Measurements from ENCODE around the gene STRA8. TPM values are rescaled to one million over a fixed set of nuclear protein-coding genes. Genes with fewer than 3 reads are reported as not detected.

The STRA8 gene
- polyA plus RNA-seq, 1 donor from 2014 or later, result not detected

DNA sequence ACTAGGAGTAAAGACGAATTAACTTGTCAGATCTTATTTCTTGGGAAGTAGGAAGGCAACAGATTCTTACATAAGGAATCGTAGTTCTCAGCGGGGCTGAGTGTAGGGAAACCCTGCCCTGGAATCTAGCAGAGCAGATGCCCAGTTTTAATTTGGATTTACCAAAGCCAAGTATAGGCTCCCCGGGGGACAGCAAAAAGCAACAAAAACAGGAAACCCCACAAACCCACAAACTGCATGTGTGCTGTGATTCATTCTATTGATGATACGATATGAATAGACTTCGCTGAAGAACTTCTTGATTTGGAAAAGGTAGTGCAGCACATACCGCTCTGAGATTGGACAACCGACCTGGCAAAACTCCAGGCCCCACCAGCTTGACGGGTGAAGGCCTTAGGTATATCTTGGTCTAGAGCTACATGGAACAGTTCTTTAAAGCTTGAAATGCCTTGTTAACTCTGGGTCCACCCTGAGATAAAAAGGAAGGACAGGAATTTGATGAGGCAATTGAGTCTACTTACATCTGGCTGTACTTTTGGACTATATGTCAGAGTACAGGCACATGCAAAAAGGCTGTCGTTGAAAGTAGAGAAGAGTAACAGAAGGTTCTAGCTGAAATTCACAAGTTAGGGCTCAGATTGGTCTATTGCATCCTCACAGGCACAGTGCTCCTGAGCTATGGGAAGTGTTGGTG lies 49.1 kb downstream of the STRA8 start:
- no peaks in the 10 kb centered on the region for H3K36me3 ChIP-seq (ENCODE audit: insufficient read depth, low read length)
- no peak overlapping the region for H2AFZ ChIP-seq (ENCODE audit: low read depth, low read length)
- H3K27me3 ChIP-seq (ENCODE audit: insufficient read depth, low read depth, low read length), result no peaks in the 10 kb centered on the region
- no peak overlapping the region for H3K27ac ChIP-seq (ENCODE audit: low read length)
- H3K79me2 ChIP-seq (replicated peaks; ENCODE audit: insufficient read depth, low read length), result no peaks in the 10 kb centered on the region
- H3F3A ChIP-seq (ENCODE audit: insufficient read depth, low read length, poor library complexity, severe bottlenecking), result no peaks in the 10 kb centered on the region
- TF ChIP-seq, protein P1, sequence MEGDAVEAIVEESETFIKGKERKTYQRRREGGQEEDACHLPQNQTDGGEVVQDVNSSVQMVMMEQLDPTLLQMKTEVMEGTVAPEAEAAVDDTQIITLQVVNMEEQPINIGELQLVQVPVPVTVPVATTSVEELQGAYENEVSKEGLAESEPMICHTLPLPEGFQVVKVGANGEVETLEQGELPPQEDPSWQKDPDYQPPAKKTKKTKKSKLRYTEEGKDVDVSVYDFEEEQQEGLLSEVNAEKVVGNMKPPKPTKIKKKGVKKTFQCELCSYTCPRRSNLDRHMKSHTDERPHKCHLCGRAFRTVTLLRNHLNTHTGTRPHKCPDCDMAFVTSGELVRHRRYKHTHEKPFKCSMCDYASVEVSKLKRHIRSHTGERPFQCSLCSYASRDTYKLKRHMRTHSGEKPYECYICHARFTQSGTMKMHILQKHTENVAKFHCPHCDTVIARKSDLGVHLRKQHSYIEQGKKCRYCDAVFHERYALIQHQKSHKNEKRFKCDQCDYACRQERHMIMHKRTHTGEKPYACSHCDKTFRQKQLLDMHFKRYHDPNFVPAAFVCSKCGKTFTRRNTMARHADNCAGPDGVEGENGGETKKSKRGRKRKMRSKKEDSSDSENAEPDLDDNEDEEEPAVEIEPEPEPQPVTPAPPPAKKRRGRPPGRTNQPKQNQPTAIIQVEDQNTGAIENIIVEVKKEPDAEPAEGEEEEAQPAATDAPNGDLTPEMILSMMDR (IDR thresholded peaks at IDR 0.05; ENCODE audit: poor library complexity, severe bottlenecking), result no peak
- TF ChIP-seq RAD21 (conservative IDR thresholded peaks at IDR 0.05) (no peak), POLR2AphosphoS5 (IDR thresholded peaks at IDR 0.05) (no peak), SMC3 (conservative IDR thresholded peaks at IDR 0.05; ENCODE audit: poor library complexity) (no peak), EZH2 (IDR thresholded peaks at IDR 0.05; ENCODE audit: borderline replicate concordance, insufficient read depth, low read length, poor library complexity, severe bottlenecking) (no peak), EP300 (conservative IDR thresholded peaks at IDR 0.05; ENCODE audit: poor library complexity, severe bottlenecking) (no peak), MXI1 (conservative IDR thresholded peaks at IDR 0.05; ENCODE audit: poor library complexity, severe bottlenecking) (no peak), TAF1 (IDR thresholded peaks at IDR 0.05; ENCODE audit: low read depth) (no peak)
- TF ChIP-seq, protein P2, sequence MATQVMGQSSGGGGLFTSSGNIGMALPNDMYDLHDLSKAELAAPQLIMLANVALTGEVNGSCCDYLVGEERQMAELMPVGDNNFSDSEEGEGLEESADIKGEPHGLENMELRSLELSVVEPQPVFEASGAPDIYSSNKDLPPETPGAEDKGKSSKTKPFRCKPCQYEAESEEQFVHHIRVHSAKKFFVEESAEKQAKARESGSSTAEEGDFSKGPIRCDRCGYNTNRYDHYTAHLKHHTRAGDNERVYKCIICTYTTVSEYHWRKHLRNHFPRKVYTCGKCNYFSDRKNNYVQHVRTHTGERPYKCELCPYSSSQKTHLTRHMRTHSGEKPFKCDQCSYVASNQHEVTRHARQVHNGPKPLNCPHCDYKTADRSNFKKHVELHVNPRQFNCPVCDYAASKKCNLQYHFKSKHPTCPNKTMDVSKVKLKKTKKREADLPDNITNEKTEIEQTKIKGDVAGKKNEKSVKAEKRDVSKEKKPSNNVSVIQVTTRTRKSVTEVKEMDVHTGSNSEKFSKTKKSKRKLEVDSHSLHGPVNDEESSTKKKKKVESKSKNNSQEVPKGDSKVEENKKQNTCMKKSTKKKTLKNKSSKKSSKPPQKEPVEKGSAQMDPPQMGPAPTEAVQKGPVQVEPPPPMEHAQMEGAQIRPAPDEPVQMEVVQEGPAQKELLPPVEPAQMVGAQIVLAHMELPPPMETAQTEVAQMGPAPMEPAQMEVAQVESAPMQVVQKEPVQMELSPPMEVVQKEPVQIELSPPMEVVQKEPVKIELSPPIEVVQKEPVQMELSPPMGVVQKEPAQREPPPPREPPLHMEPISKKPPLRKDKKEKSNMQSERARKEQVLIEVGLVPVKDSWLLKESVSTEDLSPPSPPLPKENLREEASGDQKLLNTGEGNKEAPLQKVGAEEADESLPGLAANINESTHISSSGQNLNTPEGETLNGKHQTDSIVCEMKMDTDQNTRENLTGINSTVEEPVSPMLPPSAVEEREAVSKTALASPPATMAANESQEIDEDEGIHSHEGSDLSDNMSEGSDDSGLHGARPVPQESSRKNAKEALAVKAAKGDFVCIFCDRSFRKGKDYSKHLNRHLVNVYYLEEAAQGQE (IDR thresholded peaks at IDR 0.05; ENCODE audit: borderline replicate concordance), result no peak
- H3K9ac ChIP-seq (ENCODE audit: low read length), result no peak overlapping the region
- no peak overlapping the region for H3K4me2 ChIP-seq (ENCODE audit: low read length)
- no peaks in the 10 kb centered on the region for H3K9me2 ChIP-seq (ENCODE audit: insufficient read depth, low read length)
- no peaks in the 10 kb centered on the region for H3K9me3 ChIP-seq (ENCODE audit: low read length)
- H4K20me1 ChIP-seq (ENCODE audit: insufficient read depth), result no peaks in the 10 kb centered on the region
- no peak overlapping the region for H3K4me3 ChIP-seq (ENCODE audit: low read length)

DNA sequence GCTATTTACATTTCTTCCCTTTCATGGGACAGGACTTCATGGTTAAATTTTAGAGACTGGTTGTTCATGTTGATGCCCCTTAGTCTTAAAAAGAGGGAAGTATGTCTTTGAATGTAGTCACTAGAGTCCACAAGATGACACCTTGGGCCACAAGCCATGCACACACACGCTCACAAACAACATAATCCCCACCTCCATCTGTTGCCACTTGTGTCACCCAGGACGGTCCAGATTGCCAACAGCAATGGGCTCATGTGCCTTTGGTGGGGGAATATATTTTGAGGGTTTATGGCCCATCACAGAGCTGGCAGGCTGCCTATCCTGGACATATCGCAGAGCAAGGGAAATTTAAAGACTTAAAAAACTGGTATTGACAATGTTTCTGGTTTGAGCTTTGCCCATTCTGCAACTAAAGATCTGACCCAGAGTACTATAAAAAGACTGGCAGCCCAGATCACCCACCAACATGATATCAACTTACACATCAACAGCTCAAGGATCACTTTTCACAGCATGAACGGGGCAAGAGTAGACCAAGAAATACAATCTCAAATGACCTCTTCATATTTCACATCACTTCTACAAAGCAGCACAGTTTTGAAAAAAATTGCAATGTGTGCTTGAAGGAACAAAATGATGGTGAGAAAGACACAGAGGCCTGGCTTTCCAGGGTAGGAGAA lies 50.5 kb downstream of the STRA8 start:
- Histone ChIP-seq H3K9me2 (ENCODE audit: insufficient read depth, low read length) (no peaks in the 10 kb centered on the region), H3K9ac (ENCODE audit: low read length) (no peak overlapping the region), H3K4me3 (ENCODE audit: low read length) (no peak overlapping the region), H3K27ac (ENCODE audit: low read length) (no peak overlapping the region), H4K20me1 (ENCODE audit: insufficient read depth) (no peaks in the 10 kb centered on the region), H3K9me3 (ENCODE audit: low read length) (no peaks in the 10 kb centered on the region), H3K4me2 (ENCODE audit: low read length) (no peak overlapping the region), H3K27me3 (ENCODE audit: insufficient read depth, low read depth, low read length) (no peaks in the 10 kb centered on the region), H3K79me2 (replicated peaks; ENCODE audit: insufficient read depth, low read length) (no peaks in the 10 kb centered on the region), H2AFZ (ENCODE audit: low read depth, low read length) (no peak overlapping the region), H3K36me3 (ENCODE audit: insufficient read depth, low read length) (no peaks in the 10 kb centered on the region), H3F3A (ENCODE audit: insufficient read depth, low read length, poor library complexity, severe bottlenecking) (no peaks in the 10 kb centered on the region)
- TF ChIP-seq TAF1 (IDR thresholded peaks at IDR 0.05; ENCODE audit: low read depth) (no peak), EP300 (conservative IDR thresholded peaks at IDR 0.05; ENCODE audit: poor library complexity, severe bottlenecking) (no peak), POLR2AphosphoS5 (IDR thresholded peaks at IDR 0.05) (no peak), RAD21 (conservative IDR thresholded peaks at IDR 0.05) (no peak), MXI1 (conservative IDR thresholded peaks at IDR 0.05; ENCODE audit: poor library complexity, severe bottlenecking) (no peak), SMC3 (conservative IDR thresholded peaks at IDR 0.05; ENCODE audit: poor library complexity) (no peak), EZH2 (IDR thresholded peaks at IDR 0.05; ENCODE audit: borderline replicate concordance, insufficient read depth, low read length, poor library complexity, severe bottlenecking) (no peak)
- TF ChIP-seq, protein P1 (IDR thresholded peaks at IDR 0.05; ENCODE audit: poor library complexity, severe bottlenecking), result no peak
- TF ChIP-seq, protein P2 (IDR thresholded peaks at IDR 0.05; ENCODE audit: borderline replicate concordance), result no peak

Data from neural cell (in vitro differentiated cells).